GM23338 (cell line): ENCODE data around the gene AUH.

Experiments used
- POLR2AphosphoS5 ChIP-seq: IDR thresholded peaks from 2 replicates; pipeline ENCODE4 v1.6.1; 2016; ENCODE audit warnings: antibody characterized with exemption, low read depth
- TF ChIP-seq, protein P1 (sequence below), 2 experiments: fragments of 200-600 bp in 1 of 2; sonication (generic) in 1 of 2; conservative IDR thresholded peaks; 2 replicates each; pipeline versions ENCODE4 v1.5.1 to v1.6.1; 2016 to 2017; ENCODE audit warnings: antibody characterized with exemption in 2 of 2, low read depth in 2 of 2, mild to moderate bottlenecking in 2 of 2, moderate library complexity in 1 of 2

DNA sequence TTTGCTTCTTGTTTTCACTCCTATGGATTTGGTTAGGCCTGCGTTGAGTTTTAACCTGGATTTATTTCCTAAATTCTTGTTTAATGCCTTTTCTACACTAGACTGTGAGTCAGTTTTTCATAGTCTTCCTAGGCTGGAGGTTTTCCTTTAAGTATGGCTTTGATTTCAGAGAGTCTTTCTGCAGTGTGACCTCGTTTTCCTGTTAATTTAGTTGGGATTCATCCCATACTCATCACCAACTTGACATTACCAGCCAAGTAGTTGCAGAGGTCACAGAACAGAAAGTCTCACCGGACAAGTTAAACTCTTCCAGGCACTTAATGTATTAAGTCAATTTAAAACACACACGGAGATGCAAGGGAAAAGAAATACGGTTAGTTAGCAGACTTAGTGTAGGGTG is 29.7 kb upstream of the AUH start:
- TF ChIP-seq, protein P1, sequence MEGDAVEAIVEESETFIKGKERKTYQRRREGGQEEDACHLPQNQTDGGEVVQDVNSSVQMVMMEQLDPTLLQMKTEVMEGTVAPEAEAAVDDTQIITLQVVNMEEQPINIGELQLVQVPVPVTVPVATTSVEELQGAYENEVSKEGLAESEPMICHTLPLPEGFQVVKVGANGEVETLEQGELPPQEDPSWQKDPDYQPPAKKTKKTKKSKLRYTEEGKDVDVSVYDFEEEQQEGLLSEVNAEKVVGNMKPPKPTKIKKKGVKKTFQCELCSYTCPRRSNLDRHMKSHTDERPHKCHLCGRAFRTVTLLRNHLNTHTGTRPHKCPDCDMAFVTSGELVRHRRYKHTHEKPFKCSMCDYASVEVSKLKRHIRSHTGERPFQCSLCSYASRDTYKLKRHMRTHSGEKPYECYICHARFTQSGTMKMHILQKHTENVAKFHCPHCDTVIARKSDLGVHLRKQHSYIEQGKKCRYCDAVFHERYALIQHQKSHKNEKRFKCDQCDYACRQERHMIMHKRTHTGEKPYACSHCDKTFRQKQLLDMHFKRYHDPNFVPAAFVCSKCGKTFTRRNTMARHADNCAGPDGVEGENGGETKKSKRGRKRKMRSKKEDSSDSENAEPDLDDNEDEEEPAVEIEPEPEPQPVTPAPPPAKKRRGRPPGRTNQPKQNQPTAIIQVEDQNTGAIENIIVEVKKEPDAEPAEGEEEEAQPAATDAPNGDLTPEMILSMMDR (conservative IDR thresholded peaks at IDR 0.05; ENCODE audit: low read depth in 2 of 2): no peak
- TF ChIP-seq POLR2AphosphoS5: no peak
